GM13976 (cell line): ENCODE measurements around the gene CLN3.
"Not testable (repeated sequence)": the region's sequence is repeated elsewhere in the genome, so short reads cannot be mapped to it uniquely, and the experiment has no call there.

Source experiments
- DNase-seq: peaks from one replicate; pipeline ENCODE4 v3.0.0; 2012; ENCODE audit warnings: low spot score
- in situ Hi-C: fragments of 300-500 bp; cut with MboI; formaldehyde crosslinking; loops from one replicate; pipeline ENCODE4 v1.12.0; 2022; ENCODE audit warnings: low sequenced_read_pairs, mixed read lengths, inconsistent platforms; ENCODE audit not compliant: unreplicated experiment
- TF ChIP-seq, protein P1 (sequence below): IDR thresholded peaks from 2 replicates; pipeline ENCODE4 v1.5.1; 2012; ENCODE audit warnings: borderline replicate concordance, mild to moderate bottlenecking; ENCODE audit not compliant: insufficient read depth; ENCODE audit errors: extremely low read depth, missing control alignments, control extremely low read depth

Gene CLN3

DNA sequence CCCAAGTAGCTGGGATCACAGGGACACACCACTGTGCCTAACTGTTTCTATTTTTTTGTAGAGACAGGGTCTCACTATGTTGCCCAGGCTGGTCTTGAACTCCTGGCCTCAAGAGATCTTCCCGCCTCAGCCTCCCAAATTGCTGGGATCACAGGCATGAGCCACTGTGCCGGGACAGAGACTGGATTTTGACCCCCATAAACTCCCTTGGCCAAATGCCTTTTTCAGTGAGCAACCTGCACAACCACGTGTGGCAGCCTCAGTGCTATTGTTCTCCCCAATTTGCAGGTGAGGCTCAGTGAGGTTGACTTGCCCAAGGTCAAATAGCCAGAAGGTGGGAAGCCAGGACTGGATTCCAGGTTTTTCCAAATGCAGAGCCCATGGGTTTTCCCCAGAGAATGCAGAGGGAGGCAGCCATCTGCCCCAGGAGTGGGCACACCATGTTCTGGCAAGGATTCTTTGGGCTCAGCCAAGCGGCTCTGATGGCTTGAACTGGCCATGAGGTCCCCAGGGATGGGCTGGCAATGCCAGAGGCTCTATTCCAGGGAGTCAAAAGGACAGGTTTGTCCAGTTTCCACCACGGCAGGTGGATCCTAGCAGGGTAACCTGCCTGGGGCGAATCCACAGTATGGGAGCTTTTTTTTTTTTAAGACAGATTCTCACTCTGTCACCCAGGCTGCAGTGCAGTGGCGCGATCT lies 13.0 kb upstream of the CLN3 start:
- DNase-seq: no peak
- in situ Hi-C loops: no loop called here
- TF ChIP-seq, protein P1, sequence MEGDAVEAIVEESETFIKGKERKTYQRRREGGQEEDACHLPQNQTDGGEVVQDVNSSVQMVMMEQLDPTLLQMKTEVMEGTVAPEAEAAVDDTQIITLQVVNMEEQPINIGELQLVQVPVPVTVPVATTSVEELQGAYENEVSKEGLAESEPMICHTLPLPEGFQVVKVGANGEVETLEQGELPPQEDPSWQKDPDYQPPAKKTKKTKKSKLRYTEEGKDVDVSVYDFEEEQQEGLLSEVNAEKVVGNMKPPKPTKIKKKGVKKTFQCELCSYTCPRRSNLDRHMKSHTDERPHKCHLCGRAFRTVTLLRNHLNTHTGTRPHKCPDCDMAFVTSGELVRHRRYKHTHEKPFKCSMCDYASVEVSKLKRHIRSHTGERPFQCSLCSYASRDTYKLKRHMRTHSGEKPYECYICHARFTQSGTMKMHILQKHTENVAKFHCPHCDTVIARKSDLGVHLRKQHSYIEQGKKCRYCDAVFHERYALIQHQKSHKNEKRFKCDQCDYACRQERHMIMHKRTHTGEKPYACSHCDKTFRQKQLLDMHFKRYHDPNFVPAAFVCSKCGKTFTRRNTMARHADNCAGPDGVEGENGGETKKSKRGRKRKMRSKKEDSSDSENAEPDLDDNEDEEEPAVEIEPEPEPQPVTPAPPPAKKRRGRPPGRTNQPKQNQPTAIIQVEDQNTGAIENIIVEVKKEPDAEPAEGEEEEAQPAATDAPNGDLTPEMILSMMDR: no peak

DNA sequence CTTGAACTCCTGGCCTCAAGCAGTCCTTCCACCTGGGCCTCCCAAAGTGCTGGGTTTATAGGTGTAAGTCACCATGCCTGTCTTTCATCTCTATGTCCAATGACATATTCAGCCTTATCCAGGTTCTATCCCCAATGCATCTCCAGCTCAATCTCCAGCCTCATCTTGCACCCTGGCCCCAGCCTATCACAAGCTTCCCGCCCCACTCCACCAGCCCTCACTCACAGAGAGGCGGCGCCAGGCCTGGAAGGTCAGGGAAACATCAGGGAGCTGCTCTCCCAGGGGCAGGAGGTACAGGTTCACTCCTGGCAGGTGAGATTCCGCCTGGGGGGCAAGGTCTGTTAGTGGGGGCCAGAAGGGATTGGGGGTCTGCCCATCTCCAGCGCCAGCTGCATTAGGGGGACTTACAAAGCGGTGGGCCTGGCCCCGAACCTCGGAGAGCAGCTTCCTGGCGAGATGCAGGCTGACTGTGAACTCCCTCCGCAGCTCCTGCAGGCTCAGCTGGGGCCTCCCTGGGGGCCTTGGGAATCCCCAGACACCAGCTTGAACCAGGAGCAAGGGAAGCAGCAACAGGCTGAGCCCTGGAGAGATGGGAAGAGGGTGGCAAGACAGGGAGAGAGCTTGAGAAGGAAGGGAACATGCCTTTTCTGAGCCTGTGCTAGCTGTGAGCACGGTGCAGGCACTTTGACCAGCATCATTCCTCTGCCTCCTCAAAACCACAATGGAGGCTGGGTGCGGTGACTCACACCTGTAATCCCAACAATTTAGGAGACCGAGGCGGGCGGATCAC lies 11.8 kb upstream of the CLN3 start:
- in situ Hi-C loops: no loop called here
- TF ChIP-seq, protein P1: no peak
- no peak for DNase-seq

DNA sequence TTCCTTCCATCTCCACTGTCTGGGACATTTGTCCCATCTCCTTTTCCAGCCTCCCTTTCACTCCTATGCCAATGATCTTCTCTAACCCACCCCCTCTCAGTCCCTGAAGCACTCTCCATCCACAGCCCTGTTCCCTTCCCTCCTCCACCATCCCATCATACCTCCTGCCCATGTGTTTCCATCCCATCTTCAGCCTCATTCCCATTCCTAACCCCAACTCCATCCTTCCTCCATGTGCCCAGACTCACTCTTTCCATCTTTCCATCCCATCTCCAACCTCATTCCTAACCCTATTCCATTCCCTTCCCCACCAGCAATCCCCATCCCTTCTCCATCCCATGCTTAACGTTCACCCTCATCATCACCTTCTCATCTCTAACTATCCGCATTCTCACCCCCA lies 10.4 kb upstream of the CLN3 start:
- DNase-seq: no peak
- TF ChIP-seq, protein P1: no peak
- in situ Hi-C loops: no loop called here

DNA sequence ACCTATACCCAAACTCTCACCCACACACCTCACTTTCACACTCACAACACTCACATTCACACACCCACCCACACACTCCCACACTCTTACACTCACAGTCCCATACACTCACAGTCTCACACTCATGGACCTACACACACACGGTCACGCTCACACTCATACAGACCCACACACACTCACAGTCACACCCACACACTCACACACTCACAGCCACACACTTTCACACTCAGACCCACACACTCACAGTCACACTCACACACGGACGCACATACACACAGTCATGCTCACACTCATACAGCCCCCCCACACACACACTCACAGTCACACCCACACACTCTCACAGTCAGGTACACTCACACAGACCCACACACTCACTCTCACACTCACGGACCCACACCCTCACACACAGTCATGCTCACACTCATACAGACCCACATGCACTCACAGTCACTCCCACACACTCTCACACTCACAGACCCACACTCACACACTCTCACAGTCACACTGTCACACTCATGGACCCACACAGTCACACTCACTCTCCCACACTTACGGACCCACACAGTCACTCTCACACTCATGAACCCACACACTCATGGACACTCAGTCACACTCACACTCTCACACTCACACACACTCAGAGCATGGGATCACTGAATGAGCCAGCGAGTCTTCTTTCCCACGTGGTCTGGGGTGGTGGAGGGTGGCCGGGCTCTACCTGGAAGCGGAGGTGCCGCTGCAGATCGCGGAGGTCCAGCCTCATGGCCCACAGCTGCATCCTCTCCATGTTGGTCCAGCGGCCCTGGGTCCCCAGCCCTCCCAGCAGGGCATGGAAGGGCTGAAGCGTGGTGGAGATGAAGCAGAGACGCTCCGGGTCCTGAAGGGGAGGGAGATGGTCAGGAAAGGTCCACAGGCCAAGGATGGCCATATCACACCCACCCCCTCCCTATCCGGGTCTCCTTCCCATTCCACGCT lies 9.7 kb upstream of the CLN3 start:
- TF ChIP-seq, protein P1: no peak
- in situ Hi-C loops: no loop called here
- DNase-seq: no peak

DNA sequence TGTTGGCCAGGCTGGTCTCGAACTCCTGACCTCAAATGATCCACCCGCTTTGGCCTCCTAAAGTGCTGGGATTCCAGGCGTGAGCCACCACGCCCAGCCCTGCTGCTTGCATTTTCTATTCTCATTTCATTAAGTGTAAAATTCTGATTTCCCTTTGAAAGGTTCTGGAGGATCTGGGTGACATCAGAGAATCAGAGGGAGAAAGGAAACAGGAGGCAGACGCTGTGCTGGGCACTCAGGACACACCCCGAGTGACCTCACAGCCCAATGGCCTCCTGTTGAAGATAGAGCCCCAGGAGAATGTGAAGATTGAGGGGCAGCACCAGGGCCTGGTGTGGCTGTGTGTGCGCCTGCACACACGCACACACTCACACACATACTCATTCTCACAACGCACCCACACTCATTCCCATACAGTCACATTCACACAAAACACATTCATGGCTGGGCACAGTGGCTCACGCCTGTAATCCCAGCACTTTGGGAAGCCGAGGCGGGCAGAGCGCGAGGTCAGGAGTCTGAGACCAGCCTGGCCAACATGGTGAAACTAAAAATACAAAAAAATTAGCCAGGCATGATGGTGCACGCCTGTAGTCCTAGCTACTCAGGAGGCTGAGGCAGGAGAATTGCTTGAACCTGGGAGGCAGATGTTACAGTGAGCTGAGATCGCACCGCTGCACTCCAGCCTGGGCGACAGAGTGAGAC lies 8.8 kb upstream of the CLN3 start:
- DNase-seq, in situ Hi-C loops: not testable (repeated sequence)

DNA sequence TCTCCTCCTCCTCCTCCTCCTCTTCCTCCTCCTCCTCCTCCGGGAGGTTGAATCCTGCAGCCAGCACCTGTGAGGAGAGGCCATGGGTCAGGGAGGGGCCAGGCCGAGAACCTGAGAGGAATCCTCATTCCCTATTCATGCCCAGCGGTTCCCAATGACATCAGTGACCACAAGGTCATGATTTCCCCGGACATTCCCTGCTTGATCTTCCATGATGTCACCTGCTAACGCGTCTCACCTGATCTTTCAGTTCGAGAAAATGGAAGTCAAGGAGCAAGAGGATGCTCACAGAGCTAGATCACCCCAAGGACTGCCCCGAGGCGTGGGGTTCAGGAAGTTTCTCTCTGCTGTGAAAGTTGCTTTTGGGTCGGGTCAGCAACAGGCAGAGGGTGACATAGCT lies 8.0 kb upstream of the CLN3 start:
- no peak for DNase-seq
- in situ Hi-C loops: no loop called here
- TF ChIP-seq, protein P1: no peak
